Neural cell (in vitro differentiated cells): ENCODE measurements around the gene AGBL1. TPM values are rescaled to one million over a fixed set of nuclear protein-coding genes. Genes with fewer than 3 reads are reported as not detected.
A peak's percentile ranks its signal among the peaks of the same experiment; 100 is the strongest.

Experiments
- H2AFZ ChIP-seq: fragments of 200-600, 300-800 bp; sonication (generic), shearing (Covaris generic); 2 replicates; pipeline ENCODE4 v1.6.0; 2014; ENCODE audit warnings: low read depth, mild to moderate bottlenecking, antibody characterized with exemption, low read length, moderate library complexity
- H3F3A ChIP-seq: fragments of 200-600 bp; shearing (Covaris generic); 2 replicates; pipeline ENCODE4 v1.6.1; 2016; ENCODE audit warnings: mild to moderate bottlenecking, moderate library complexity, mixed read lengths, antibody characterized with exemption, low read length; ENCODE audit not compliant: insufficient read depth, poor library complexity, severe bottlenecking
- H3K27ac ChIP-seq: fragments of 200-600, 300-800 bp; sonication (generic), shearing (Covaris generic); 2 replicates; pipeline ENCODE4 v1.5.1; 2014; ENCODE audit warnings: mild to moderate bottlenecking, low read length, moderate library complexity
- H3K27me3 ChIP-seq: fragments of 300-800, 200-600 bp; sonication (generic), shearing (Covaris generic); 2 replicates; pipeline ENCODE4 v1.6.0; 2014; ENCODE audit warnings: mild to moderate bottlenecking, low read depth, low read length, moderate library complexity; ENCODE audit not compliant: insufficient read depth
- H3K36me3 ChIP-seq: fragments of 300-800, 200-600 bp; sonication (generic), shearing (Covaris generic); 2 replicates; pipeline ENCODE4 v1.5.1; 2014; ENCODE audit warnings: mild to moderate bottlenecking, antibody characterized with exemption, low read length, moderate library complexity; ENCODE audit not compliant: insufficient read depth
- H3K4me2 ChIP-seq: fragments of 300-800, 200-600 bp; sonication (generic), shearing (Covaris generic); 2 replicates; pipeline ENCODE4 v1.6.0; 2014; ENCODE audit warnings: mild to moderate bottlenecking, low read length
- H3K4me3 ChIP-seq: fragments of 300-800, 200-600 bp; sonication (generic), shearing (Covaris generic); 2 replicates; pipeline ENCODE4 v1.5.1; 2014; ENCODE audit warnings: mild to moderate bottlenecking, low read length, moderate library complexity
- H3K79me2 ChIP-seq: fragments of 200-600 bp; shearing (Covaris generic); replicated peaks from 2 replicates; pipeline ENCODE4 v1.6.0; 2014; ENCODE audit warnings: mild to moderate bottlenecking, low read length, moderate library complexity; ENCODE audit not compliant: insufficient read depth
- H3K9ac ChIP-seq: fragments of 300-800, 200-600 bp; sonication (generic), shearing (Covaris generic); 2 replicates; pipeline ENCODE4 v1.6.1; 2016; ENCODE audit warnings: mild to moderate bottlenecking, low read length, mixed read lengths
- H3K9me2 ChIP-seq: fragments of 200-600 bp; shearing (Covaris generic); 2 replicates; pipeline ENCODE4 v1.6.1; 2016; ENCODE audit warnings: mild to moderate bottlenecking, low read length, mixed read lengths; ENCODE audit not compliant: insufficient read depth
- H3K9me3 ChIP-seq: fragments of 200-600, 300-800 bp; sonication (generic), shearing (Covaris generic); 2 replicates; pipeline ENCODE4 v1.6.1; 2016; ENCODE audit warnings: mild to moderate bottlenecking, mixed run types, low read length, moderate library complexity, mixed read lengths
- H4K20me1 ChIP-seq: fragments of 200-600 bp; shearing (Covaris generic); 2 replicates; pipeline ENCODE4 v1.6.1; 2016; ENCODE audit warnings: mild to moderate bottlenecking, mixed run types; ENCODE audit not compliant: insufficient read depth
- CTCF ChIP-seq: fragments of 450-650 bp; IDR thresholded peaks from 2 replicates; pipeline ENCODE4 v1.5.1; 2014; ENCODE audit warnings: antibody characterized with exemption, mild to moderate bottlenecking, moderate library complexity; ENCODE audit not compliant: poor library complexity, severe bottlenecking
- EP300 ChIP-seq: fragments of 450-650 bp; conservative IDR thresholded peaks from 2 replicates; pipeline ENCODE4 v1.6.1; 2014; ENCODE audit warnings: antibody characterized with exemption, mild to moderate bottlenecking, moderate library complexity; ENCODE audit not compliant: poor library complexity, severe bottlenecking
- EZH2 ChIP-seq: fragments of 200-600, 300-800 bp; shearing (Covaris generic), sonication (generic); IDR thresholded peaks from 2 replicates; pipeline ENCODE4 v1.6.1; 2014; ENCODE audit warnings: antibody characterized with exemption, low read length, borderline replicate concordance, mild to moderate bottlenecking; ENCODE audit not compliant: insufficient read depth, poor library complexity, severe bottlenecking
- MXI1 ChIP-seq: fragments of 450-650 bp; conservative IDR thresholded peaks from 2 replicates; pipeline ENCODE4 v1.6.1; 2014; ENCODE audit warnings: antibody characterized with exemption, mild to moderate bottlenecking; ENCODE audit not compliant: poor library complexity, severe bottlenecking
- POLR2AphosphoS5 ChIP-seq: IDR thresholded peaks from 2 replicates; pipeline ENCODE4 v1.6.1; 2012
- RAD21 ChIP-seq: fragments of 450-650 bp; conservative IDR thresholded peaks from 2 replicates; pipeline ENCODE4 v1.6.1; 2014; ENCODE audit warnings: antibody characterized with exemption, mild to moderate bottlenecking, moderate library complexity
- REST ChIP-seq: IDR thresholded peaks from 2 replicates; pipeline ENCODE4 v1.6.1; 2012; ENCODE audit warnings: borderline replicate concordance
- SMC3 ChIP-seq: fragments of 450-650 bp; conservative IDR thresholded peaks from 2 replicates; pipeline ENCODE4 v1.6.1; 2014; ENCODE audit warnings: antibody characterized with exemption, mild to moderate bottlenecking, moderate library complexity; ENCODE audit not compliant: poor library complexity
- TAF1 ChIP-seq: IDR thresholded peaks from 2 replicates; pipeline ENCODE4 v1.6.1; 2012; ENCODE audit warnings: low read depth
- polyA plus RNA-seq: library from polyadenylated mRNA; depleted of rRNA; stranded (reverse); fragments of >200 nt; gene quantifications from 2 replicates; pipeline ENCODE4 v1.2.3, GENCODE V29; 2014

The AGBL1 gene
- polyA plus RNA-seq, 1 donor from 2014 or later: 0.12 TPM

- TF ChIP-seq EZH2 (no peak), EP300 (no peak), RAD21 (no peak), SMC3 (no peak), REST (no peak), POLR2AphosphoS5 (no peak), MXI1 (no peak), CTCF (no peak), TAF1 (no peak)
- Histone ChIP-seq H3K79me2 (no peaks in the 10 kb centered on the region), H3K9me3 (no peaks in the 10 kb centered on the region), H3K9ac (peak overlapping the region; percentile 60), H3K4me3 (no peak overlapping the region), H3K27ac (peak overlapping the region; percentile 91), H3K27me3 (no peaks in the 10 kb centered on the region), H2AFZ (no peak overlapping the region), H3F3A (peaks cover 3% of the 10 kb centered on the region), H4K20me1 (no peaks in the 10 kb centered on the region), H3K36me3 (no peaks in the 10 kb centered on the region), H3K4me2 (no peak overlapping the region), H3K9me2 (no peaks in the 10 kb centered on the region)
Observed at GRCh38 chr15:86061581-86061980, 18.1 kb upstream of the AGBL1 start.

- Histone ChIP-seq H3K9me2 (no peaks in the 10 kb centered on the region), H3K9me3 (no peaks in the 10 kb centered on the region), H3K4me2 (peak overlapping the region; percentile 46), H4K20me1 (no peaks in the 10 kb centered on the region), H3K79me2 (no peaks in the 10 kb centered on the region), H3K36me3 (no peaks in the 10 kb centered on the region), H3K27me3 (no peaks in the 10 kb centered on the region), H2AFZ (no peak overlapping the region), H3K4me3 (peak overlapping the region; percentile 48), H3K27ac (peak overlapping the region; percentile 91), H3F3A (peaks cover 3% of the 10 kb centered on the region), H3K9ac (peak overlapping the region; percentile 60)
- peak; percentile 89 for TF ChIP-seq EP300
- TF ChIP-seq REST: peak; percentile 62
- TF ChIP-seq RAD21: no peak
- TF ChIP-seq TAF1: no peak
- TF ChIP-seq POLR2AphosphoS5: peak; percentile 71
Observed at GRCh38 chr15:86062646-86063243, 16.9 kb upstream of the AGBL1 start.
